GM19240 (cell line): ENCODE results near the gene PRTN3.
"Not testable (repeated sequence)": the region's sequence is repeated elsewhere in the genome, so short reads cannot be mapped to it uniquely, and the experiment has no call there.

Source experiments
- DNase-seq: peaks from one replicate; pipeline ENCODE4 v3.0.0; 2011; ENCODE audit warnings: low spot score; ENCODE audit not compliant: insufficient read length

Gene PRTN3

DNA sequence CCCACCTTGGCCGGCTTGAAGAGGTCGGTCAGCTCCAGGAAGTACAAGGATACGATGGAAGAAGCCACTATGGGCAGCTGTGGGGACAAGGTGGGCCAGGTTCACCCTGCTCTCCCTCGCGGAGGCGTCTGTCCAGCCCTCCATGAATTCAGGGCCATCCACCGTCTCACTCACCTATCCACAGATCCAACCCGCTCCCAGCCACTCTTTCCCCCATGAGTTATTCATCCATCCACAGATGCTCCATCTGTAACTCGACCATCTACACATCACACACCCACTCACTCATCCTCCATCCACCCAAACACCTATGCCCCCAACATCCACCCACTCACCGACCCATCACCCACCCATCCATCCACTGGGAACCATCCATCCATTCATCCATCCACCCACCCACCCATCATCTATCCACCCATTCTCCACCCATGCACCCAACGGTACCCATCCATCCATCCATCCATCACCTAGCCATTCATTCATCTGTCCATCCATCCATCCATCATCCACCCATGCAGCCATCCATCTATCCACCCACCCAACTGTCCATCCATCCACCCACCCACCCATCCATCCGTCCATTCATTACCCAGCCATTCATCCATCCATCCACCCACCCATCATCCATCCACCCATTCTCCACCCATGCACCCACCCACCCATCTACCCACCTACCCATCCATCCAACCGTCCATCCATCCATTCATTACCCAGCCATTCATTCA is 24.9 kb upstream of the PRTN3 start:
- DNase-seq: no peak

DNA sequence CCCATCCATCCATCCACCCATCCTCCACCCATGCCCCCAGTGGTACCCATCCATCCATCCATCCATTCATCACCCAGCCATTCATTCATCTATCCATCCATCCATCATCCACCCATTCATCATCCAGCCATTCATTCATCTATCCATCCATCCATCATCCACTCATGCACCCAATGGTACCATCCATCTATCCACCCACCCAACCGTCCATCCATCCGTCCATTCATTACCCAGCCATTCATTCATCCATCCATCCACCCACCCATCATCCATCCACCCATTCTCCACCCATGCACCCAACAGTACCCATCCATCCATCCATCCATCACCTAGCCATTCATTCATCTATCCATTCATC is 24.3 kb upstream of the PRTN3 start:
- DNase-seq: no peak

DNA sequence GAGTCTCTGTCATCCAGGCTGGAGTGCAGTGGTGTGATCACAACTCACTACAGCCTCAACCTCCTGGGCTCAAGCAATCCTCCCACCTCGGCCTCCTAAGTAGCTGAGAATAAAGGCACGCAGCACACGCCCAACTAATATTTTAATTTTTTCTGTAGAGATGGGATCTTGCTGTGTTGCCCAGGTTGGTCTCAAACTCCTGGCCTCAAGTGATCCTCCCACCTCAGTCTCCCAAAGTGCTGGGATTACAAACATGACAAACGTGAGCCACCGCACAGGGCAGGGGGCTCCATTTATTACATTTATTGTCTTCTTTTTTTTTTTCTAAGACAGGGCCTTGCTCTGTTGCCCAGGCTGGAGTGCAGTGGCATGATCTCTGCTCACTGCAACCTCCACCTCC is 20.6 kb upstream of the PRTN3 start:
- not testable (repeated sequence) for DNase-seq

DNA sequence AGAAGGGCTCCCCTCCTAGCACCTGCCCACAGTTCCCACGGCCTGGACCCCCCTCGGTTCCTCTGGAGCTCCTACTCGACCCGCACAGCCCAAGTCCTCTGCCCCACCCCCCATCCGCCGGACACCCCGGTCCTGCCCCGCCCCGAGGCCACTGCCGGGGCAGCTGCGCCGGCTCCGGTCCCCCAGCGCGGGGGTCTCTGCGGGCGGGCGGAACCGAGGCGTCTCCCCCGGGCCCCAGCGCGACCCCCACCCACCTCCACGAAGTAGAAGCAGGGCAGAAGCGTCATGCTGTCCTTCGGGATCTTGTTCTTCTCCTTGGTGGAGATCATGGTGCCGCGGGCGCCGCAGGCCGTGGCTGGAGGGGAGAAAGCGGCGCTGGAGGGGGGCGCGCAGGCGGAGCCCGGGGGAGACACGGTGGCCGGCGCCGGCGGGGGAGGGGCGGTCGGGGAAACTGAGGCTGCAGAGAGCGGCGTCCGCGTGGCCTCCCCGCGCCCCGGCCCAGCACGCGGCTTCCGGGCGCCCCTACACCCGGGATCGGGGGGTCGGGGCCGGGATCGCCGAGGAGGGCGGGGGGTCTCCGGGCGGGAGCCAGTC is 19.5 kb upstream of the PRTN3 start:
- no peak for DNase-seq

DNA sequence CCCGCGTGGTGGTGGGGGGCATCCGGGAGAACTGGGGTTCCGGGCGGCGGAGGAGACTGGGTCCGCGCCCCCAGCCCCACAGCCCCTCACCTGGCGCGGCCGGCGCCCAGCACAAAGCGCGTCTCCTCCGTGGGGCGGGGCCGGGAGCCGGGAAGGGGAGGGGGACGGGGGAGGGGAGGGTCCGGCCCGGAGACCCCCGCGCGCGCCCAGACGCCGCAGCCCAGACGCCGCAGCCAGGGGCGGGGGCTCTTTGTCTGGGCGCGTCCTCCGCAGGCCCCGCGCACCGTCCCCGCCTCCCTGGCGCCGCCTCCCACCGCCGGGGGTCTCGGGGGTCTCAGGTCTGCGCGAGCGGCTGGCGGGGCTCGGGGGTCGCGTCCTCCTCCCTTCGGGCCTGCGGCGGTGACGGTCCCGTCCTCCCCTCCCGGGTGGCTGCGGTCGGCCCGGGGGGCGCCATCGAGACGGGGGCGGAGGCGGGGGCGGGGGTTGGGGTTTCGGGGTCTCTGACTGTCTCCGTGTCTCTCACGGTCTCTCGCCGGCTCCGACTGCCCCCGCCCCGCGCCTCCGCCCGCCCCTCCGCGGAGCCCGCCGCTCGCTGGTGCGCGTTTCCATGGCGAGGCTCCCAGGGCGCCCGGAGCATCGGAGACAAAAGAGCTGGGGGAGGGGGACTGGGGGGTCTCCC is 18.8 kb upstream of the PRTN3 start, which contains the start of gene PLPPR3:
Gene PLPPR3, minus strand, starts transcription at position 131 of the 679 bp plus-strand sequence. CDS start 396 bp downstream, outside the sequence.
- DNase-seq: no peak

DNA sequence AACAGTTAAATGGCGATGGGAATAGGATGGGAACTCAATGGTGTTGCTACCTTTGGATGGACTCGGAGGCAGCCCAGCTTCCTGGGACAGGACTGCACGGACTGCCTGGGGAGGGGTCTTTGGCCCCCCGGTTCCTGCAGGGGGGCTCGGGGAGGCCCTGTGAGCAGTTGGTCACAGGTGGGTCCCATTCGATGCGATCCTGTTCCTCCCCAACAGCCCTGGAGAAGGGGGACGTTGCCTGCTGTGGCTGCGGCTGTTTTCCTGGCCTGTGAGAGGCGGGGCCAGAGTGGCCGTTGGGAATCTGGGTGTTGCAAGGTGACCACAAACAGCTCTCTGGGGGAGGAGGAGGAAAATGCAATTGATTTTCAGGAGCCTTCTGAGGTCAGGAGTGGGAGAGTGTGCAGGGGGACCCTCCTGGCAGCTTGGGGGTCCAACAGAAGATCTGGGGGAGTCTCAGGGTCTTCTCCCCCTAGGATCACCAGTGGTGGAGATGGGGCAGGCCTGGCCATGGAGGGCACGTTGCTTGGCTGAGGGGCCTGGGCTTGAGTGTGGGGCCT is 17.2 kb upstream of the PRTN3 start:
- no peak for DNase-seq

DNA sequence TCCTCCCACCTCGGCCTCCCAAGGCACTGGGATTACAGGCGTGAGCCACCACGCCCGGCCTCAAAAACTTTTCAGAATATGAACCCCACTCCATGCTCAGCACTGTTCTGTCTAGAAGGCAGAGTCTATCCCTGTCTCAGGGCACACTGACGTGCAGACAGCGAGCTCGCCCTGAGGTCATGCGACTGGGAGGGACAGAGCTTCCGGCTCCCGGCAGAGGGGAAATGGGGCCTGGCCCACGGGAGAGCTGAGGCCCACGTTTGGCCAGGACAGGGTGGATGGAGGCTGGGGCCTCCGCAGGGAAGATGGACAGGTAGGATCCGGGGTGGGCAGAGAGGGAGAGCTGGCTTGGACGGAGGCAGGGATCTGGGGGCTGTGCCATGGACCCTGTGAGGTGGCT is 15.9 kb upstream of the PRTN3 start:
- no peak for DNase-seq

DNA sequence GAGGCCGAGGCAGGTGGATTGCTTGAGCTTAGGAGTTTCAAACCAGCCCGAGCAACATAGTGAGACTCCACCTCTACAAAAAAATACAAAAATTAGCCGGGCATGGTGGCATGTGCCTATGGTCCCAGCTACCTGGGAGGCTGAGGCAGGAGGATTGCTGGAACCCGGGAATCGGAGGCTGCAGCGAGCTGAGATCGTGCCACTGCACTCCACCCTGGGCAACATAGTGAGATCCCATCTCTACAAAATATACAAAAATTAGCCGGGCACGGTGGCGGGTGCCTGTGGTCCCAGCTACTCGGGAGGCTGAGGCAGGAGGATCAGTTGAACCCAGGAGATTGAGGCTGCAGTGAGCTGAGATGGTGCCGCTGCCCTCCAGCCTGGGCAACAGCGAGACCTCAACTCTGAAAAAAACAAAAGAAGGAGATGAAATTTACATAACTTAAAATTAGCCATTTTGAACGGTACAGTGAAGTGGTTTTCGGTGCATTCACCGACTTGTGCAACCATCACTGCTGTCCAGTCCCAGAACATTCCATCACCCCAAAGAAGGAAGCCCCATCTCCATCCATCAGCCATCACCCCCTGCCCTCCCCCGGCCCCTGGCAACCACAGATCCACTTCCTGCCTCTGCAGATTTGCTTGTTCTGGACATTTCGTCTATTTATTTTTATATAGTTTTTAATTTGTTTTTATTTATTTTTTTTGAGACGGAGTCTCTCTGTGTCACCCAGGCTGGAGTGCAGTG is 14.7 kb upstream of the PRTN3 start:
- no peak for DNase-seq

DNA sequence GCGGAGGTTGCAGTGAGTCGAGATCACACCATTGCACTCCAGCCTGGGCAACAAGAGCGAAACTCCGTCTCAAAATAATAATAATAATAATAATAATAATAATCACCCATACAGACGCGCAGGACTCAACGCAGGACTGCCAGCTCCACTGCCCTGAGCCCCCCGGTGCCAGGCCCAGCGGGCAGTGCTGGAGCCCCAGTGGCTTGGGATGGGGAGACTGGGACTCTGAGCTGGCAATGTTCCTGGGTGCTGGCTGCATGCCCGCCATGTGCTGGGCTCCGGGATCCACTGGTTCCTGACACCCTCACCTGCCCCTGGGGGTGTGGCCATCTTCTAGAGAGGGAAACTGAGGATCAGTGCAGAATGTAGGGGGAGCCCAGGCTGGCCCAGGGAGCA is 13.5 kb upstream of the PRTN3 start:
- DNase-seq: no peak

DNA sequence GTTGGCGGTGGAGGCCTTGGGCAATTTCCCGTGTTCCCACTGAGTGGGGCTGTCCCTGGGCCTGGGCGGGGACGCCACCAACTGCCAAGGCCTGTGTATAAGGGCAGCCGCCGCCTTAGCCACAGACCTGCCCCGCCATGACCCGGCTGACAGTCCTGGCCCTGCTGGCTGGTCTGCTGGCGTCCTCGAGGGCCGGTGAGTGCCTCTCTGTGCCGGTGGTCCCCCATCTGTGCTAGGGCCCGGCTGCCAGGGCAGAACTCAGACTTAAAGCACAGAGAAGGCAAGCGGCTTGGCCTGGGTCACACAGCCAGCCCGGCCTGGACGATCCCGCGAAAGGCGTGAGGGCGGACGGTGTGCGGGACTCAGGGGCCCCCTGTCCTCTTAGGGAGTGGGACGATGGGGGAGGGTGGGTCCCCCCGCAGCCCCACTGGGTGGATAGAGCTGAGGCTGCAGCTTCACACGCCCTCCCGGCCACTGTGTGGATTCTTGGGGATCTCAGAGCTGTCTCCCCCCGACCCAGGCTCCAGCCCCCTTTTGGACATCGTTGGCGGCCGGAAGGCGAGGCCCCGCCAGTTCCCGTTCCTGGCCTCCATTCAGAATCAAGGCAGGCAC is 13.0 kb upstream of the PRTN3 start, which contains the start of gene AZU1:
Gene AZU1, plus strand, starts transcription at position 128 of the 612 bp plus-strand sequence. Its CDS starts 10 bp downstream, at position 138.
- no peak for DNase-seq

DNA sequence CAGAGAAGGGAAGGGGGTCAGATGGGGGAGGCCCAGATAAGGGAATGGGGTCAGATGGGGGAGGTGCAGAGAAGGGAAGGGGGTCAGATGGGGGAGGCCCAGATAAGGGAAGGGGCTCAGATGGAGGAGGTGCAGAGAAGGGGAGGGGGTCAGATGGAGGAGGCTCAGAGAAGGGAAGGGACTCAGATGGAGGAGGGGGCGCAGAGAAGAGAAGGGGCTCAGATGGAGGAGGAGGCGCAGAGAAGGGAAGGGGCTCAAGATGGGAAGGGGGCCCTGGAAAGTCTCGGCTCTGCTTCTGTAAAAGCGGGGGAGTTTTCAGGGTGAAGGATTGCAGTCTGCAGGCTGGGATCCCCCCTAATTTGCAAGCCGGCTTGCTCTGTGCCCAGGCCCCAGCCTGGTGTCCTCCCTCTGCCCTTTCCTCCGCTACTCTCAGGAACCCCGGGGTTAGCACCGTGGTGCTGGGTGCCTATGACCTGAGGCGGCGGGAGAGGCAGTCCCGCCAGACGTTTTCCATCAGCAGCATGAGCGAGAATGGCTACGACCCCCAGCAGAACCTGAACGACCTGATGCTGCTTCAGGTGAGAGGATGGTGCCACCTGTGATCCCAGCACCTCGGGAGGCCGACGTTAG is 11.6 kb upstream of the PRTN3 start:
- DNase-seq: no peak

DNA sequence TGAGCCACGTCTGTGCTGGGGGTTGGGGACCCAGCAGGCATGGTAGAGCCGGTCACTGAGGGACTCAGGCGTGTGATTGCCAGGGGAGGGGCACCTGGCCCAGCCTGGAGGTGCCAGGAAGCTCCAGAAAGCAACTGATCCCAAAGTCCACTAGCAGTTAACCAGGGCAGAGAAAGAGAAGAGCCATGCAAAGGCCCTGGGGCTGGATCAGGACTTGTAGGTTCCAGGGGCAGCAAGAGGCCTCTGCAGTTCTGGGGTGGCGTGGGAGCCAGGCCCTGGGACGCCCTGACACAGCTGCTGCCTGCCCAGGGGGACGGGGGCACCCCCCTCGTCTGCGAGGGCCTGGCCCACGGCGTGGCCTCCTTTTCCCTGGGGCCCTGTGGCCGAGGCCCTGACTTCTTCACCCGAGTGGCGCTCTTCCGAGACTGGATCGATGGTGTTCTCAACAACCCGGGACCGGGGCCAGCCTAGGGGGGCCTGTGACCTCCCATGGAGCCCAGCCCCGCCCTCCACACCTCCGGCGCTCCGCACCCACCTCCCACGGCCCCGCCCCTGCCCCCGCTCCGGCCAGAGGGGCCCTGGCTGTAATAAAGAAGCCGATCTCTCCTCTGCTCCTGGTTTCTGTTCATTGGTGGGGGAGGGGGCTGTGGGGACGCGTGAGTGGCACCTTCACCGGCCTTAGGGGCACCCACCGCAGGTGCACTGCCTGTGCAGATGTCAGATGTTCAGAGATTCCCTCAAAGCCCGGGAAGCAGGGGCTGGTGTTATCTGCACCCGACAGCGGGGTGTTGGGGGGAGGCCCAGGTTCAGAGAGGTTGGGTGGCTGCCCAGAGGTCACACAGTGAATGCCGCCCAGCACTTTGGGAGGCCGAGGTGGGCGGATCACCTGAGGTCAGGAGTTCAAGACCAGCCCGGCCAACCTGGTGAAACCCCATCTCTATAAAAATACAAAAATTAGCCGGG is 9.1 kb upstream of the PRTN3 start:
- no peak for DNase-seq

DNA sequence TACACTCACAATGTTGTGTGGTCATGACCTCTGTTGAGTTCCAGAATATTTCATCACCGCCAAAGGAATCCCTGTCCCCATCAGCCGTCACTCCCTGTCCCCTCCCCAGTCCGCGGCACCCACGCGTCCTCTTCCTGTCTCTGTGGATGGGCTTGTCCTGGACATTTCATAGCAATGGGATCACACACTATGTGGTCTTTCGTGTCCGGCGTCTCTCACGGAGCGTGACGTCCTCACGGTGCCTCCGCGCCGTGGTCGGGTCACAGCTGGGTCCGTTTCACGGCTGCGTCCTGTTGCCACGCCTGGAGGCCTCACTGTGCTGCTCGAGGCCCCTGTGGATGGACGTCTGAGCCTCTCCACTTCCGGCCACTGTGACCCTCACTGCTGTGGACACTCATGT is 6.6 kb upstream of the PRTN3 start:
- no peak for DNase-seq

DNA sequence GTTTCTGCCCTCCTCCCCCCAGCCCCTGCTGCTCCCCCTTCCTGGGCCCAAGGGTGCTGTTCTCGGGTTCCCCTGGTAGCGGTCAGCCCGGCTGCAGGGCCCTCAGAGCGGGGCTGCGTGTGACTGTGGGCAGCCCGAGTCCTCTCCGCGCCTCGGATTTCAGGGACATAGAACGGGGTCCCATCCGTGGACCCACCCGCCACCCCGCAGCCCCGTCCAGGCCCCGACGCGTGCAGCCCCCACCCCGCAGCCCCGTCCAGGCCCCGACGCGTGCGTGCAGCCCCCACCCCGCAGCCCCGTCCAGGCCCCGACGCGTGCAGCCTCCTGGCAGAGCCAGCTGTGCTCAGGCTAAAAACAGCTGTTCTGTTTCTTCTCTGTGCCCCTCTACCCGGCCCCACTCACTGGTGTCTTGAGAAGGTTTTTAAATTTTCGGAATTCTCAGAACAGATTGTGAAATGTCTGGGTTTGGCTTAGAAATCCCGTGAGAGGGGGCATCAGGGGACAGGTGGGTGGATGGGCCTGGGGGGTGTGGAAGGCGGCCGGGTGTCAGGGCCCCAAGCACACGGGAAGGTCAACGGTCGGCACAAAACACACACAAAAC is 5.5 kb upstream of the PRTN3 start:
- no peak for DNase-seq

DNA sequence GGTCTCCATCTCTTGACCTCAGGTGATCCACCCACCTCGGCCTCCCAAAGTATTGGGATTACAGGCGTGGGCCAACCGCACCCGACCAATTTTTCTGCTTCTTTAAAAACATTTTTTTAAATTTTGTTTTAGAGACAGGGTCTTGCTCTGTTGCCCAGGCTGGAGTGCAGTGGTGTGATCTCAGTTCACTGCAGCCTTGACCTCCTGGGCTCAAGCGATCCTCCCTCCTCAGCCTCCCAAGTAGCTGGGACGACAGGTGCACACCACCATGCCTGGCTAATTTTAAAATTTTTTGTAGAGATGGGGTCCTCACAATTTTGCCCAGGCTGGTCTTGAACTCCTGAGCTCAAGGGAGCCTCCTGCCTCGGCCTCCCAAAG is 2.0 kb downstream of the PRTN3 start:
- DNase-seq: not testable (repeated sequence)

DNA sequence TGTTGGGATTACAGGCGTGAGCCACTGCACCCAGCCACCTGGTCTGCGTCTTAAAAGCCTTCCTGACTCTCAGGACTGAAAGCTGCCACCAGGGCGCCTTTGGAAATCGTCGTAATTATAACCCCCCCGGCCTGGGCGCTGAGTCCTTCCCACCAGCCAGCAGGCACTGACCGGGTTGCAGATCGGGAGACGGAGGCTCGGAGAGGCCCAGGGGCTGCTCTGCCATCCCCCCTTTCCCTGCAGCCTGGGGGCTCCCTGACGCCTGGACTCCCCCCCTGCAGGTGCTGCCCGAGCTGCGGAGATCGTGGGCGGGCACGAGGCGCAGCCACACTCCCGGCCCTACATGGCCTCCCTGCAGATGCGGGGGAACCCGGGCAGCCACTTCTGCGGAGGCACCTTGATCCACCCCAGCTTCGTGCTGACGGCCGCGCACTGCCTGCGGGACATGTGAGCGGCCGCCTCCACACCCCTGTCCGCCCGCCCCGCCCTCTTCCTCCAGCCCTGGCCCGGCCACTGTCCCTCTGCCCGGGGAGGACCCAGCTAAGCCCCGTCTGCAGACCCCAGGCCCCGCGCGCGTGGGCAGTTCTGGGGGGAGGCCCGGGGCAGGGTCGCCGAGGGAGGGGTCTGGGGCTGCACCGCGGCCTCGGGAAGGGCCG is 2.5 kb downstream of the PRTN3 start:
- no peak for DNase-seq

DNA sequence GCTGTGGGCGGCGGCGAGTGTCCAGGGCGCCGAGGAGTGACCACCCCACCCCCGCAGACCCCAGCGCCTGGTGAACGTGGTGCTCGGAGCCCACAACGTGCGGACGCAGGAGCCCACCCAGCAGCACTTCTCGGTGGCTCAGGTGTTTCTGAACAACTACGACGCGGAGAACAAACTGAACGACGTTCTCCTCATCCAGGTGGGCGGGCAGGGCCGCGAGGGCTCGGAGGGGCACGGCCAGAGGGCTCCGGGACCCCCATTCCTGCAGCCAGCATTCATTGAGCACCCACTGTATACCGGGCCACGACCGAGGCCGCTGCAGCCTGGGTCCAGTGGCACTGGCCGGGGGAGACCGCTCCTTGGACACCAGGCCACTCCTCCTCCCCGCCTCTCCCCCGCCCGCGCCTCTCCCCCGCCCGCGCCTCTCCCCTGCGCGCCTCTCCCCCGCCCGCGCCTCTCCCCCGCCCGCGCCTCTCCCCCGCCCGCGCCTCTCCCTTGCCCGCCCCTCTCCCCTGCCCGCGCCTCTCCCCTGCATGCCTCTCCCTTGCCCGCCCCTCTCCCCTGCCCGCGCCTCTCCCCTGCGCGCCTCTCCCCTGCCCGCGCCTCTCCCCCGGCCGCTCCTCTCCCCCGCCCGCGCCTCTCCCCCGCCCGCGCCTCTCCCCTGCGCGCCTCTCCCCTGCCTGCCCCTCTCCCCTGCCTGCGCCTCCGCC is 3.2 kb downstream of the PRTN3 start:
- no peak for DNase-seq

DNA sequence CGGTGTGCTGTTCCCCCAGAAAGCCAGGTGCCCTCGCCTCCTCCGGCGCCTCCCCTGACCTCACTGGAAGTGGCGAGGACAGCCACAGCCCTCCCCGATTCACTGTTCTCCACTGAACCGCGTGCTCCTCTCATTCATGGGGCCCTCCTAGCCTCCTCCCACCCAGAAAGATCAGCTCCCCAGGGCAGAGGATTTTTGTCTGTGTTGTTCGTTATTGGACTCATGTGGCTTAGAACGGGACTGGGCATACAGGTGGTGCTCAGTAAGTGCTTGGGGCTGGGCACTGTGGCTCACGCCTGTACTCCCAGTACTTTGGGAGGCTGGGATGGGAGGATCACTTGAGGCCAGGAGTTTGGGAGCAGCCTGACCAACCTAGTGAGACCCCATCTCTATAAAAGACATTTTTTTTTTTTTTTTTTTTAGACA is 3.8 kb downstream of the PRTN3 start:
- no peak for DNase-seq
